SK-N-SH treated with all-trans-retinoic acid at 6 μM for 48 hours (cell line): ENCODE results near the gene IL17RC.

Experiments used
- ATAC-seq: fragments of 200-7000 bp; cut with Tn5 transposase; 3 replicates; pipeline ENCODE4 v1.9.1; 2020; ENCODE audit warnings: mild to moderate bottlenecking, moderate library complexity
- ARNTL ChIP-seq: fragments of 450-650 bp; formaldehyde crosslinking; IDR thresholded peaks from 2 replicates; pipeline ENCODE4 v1.5.0; 2020; ENCODE audit warnings: low read depth, mild to moderate bottlenecking, moderate library complexity, borderline replicate concordance
- BACH2 ChIP-seq: fragments of 250-450 bp; sonication (Bioruptor Pico); IDR thresholded peaks from 2 replicates; pipeline ENCODE4 v1.9.0; 2021; ENCODE audit warnings: mild to moderate bottlenecking, borderline replicate concordance
- CSDC2 ChIP-seq: fragments of 250-450 bp; sonication (Bioruptor Pico); IDR thresholded peaks from 2 replicates; pipeline ENCODE4 v1.5.0; 2020; ENCODE audit warnings: mild to moderate bottlenecking, moderate library complexity
- CSRNP3 ChIP-seq: fragments of 250-450 bp; sonication (Bioruptor Pico); IDR thresholded peaks from 2 replicates; pipeline ENCODE4 v1.5.1; 2021; ENCODE audit warnings: mild to moderate bottlenecking, moderate library complexity
- GLIS3 ChIP-seq: fragments of 250-450 bp; sonication (Bioruptor Pico); IDR thresholded peaks from 2 replicates; pipeline ENCODE4 v1.5.0; 2020; ENCODE audit warnings: mild to moderate bottlenecking, moderate library complexity
- ISL1 ChIP-seq: fragments of 250-450 bp; sonication (Bioruptor Pico); IDR thresholded peaks from 2 replicates; pipeline ENCODE4 v2.1.2; 2022; ENCODE audit warnings: mild to moderate bottlenecking, moderate library complexity
- OSR1 ChIP-seq: fragments of 250-450 bp; sonication (Bioruptor Pico); IDR thresholded peaks from 2 replicates; pipeline ENCODE4 v1.8.0; 2022; ENCODE audit warnings: moderate library complexity, mild to moderate bottlenecking, inconsistent platforms
- PATZ1 ChIP-seq: fragments of 250-450 bp; sonication (Bioruptor Pico); IDR thresholded peaks from 2 replicates; pipeline ENCODE4 v1.8.0; 2020; ENCODE audit warnings: mild to moderate bottlenecking, moderate library complexity, borderline replicate concordance
- POU6F1 ChIP-seq: fragments of 250-450 bp; sonication (Bioruptor Pico); IDR thresholded peaks from 2 replicates; pipeline ENCODE4 v1.8.0; 2021; ENCODE audit warnings: low read depth, mild to moderate bottlenecking, moderate library complexity, borderline replicate concordance
- PPARA ChIP-seq: fragments of 250-450 bp; sonication (Bioruptor Pico); IDR thresholded peaks from 2 replicates; pipeline ENCODE4 v1.5.0; 2020; ENCODE audit warnings: mild to moderate bottlenecking, borderline replicate concordance
- RARB ChIP-seq: fragments of 250-450 bp; sonication (Bioruptor Pico); IDR thresholded peaks from 2 replicates; pipeline ENCODE4 v1.8.0; 2021; ENCODE audit warnings: mild to moderate bottlenecking, moderate library complexity
- SNAI2 ChIP-seq: fragments of 250-450 bp; sonication (Bioruptor Pico); IDR thresholded peaks from 2 replicates; pipeline ENCODE4 v1.5.0; 2020; ENCODE audit warnings: mild to moderate bottlenecking, moderate library complexity
- TCF4 ChIP-seq: fragments of 250-450 bp; sonication (Bioruptor Pico); IDR thresholded peaks from 2 replicates; pipeline ENCODE4 v1.8.0; 2021; ENCODE audit warnings: mild to moderate bottlenecking, moderate library complexity, borderline replicate concordance
- TOX ChIP-seq: fragments of 250-450 bp; sonication (Bioruptor Pico); IDR thresholded peaks from 2 replicates; pipeline ENCODE4 v1.8.0; 2021; ENCODE audit warnings: mild to moderate bottlenecking, moderate library complexity, borderline replicate concordance
- TSHZ2 ChIP-seq: fragments of 250-450 bp; sonication (Bioruptor Pico); IDR thresholded peaks from 2 replicates; pipeline ENCODE4 v1.5.0; 2020; ENCODE audit warnings: mild to moderate bottlenecking, moderate library complexity
- ZC3H10 ChIP-seq: fragments of 250-450 bp; sonication (Bioruptor Pico); IDR thresholded peaks from 2 replicates; pipeline ENCODE4 v1.5.1; 2021; ENCODE audit warnings: mild to moderate bottlenecking, moderate library complexity
- ZFP3 ChIP-seq: fragments of 250-450 bp; sonication (Bioruptor Pico); IDR thresholded peaks from 2 replicates; pipeline ENCODE4 v1.5.0; 2020; ENCODE audit warnings: mild to moderate bottlenecking, moderate library complexity
- ZNF565 ChIP-seq: fragments of 450-650 bp; formaldehyde crosslinking; conservative IDR thresholded peaks from 2 replicates; pipeline ENCODE4 v1.5.0; 2020; ENCODE audit warnings: low read depth, mild to moderate bottlenecking, moderate library complexity
- ZNF70 ChIP-seq: fragments of 450-650 bp; formaldehyde crosslinking; IDR thresholded peaks from 2 replicates; pipeline ENCODE4 v1.5.0; 2020; ENCODE audit warnings: mild to moderate bottlenecking, moderate library complexity
- ZNF8 ChIP-seq: fragments of 450-650 bp; formaldehyde crosslinking; IDR thresholded peaks from 2 replicates; pipeline ENCODE4 v1.5.0; 2020; ENCODE audit warnings: mild to moderate bottlenecking, moderate library complexity

Gene IL17RC

GRCh38 chr3:9969632-9970019 lies 52.7 kb downstream of the IL17RC start:
- ATAC-seq = no peak
- no peak for TF ChIP-seq ZFP3 (CRISPR knock-in tag)
- no peak for TF ChIP-seq ZNF70
- TF ChIP-seq RARB (CRISPR knock-in tag) = no peak
- no peak for TF ChIP-seq ZC3H10 (CRISPR knock-in tag)
- no peak for TF ChIP-seq SNAI2
- TF ChIP-seq ZNF565 = no peak

GRCh38 chr3:9970020-9970652 lies 53.2 kb downstream of the IL17RC start:
- TF ChIP-seq ZNF565 (no peak), TSHZ2 (CRISPR knock-in tag) (no peak), OSR1 (no peak), ZC3H10 (CRISPR knock-in tag) (no peak), ARNTL (CRISPR knock-in tag) (no peak), PPARA (CRISPR knock-in tag) (no peak), GLIS3 (CRISPR knock-in tag) (no peak), CSDC2 (CRISPR knock-in tag) (no peak), CSRNP3 (CRISPR knock-in tag) (no peak)
- peak; percentile 90 for ATAC-seq

- peak; percentile 97 for ATAC-seq
- TF ChIP-seq ZNF8 (CRISPR knock-in tag) (no peak), ZC3H10 (CRISPR knock-in tag) (0 out of 2 replicates have a peak, but pooled peaks have one; percentile 25), ISL1 (CRISPR knock-in tag) (peak; percentile 34; the same call in 1 of the 2 replicates)
Measured at GRCh38 chr3:9976721-9977709, 60.1 kb downstream of the IL17RC start.

- TF ChIP-seq RARB (CRISPR knock-in tag) (no peak), ZNF565 (no peak), TCF4 (CRISPR knock-in tag) (no peak), CSDC2 (CRISPR knock-in tag) (no peak), BACH2 (CRISPR knock-in tag) (no peak), POU6F1 (no peak), PATZ1 (CRISPR knock-in tag) (no peak), TOX (CRISPR knock-in tag) (no peak), ARNTL (CRISPR knock-in tag) (no peak), ZC3H10 (CRISPR knock-in tag) (no peak), ISL1 (CRISPR knock-in tag) (no peak), ZFP3 (CRISPR knock-in tag) (no peak)
- no peak for ATAC-seq
Measured at GRCh38 chr3:9978710-9979305, 61.9 kb downstream of the IL17RC start.
